H1 (cell line): ENCODE results near the gene CSGALNACT2. TPM values are rescaled to one million over a fixed set of nuclear protein-coding genes. Genes with fewer than 3 reads are reported as not detected.

Source experiments
- CTCF ChIA-PET: fragments of 300-600 bp; sonication (Branson Sonifier 250); formaldehyde crosslinking; loops from one replicate; lab custom pipeline; 2021; ENCODE audit not compliant: partially characterized antibody; lab: Charles Lee
- POLR2A ChIA-PET: fragments of 300-600 bp; sonication (Branson Sonifier 250); formaldehyde crosslinking; loops from one replicate; lab custom pipeline; 2021; ENCODE audit warnings: inconsistent platforms; ENCODE audit not compliant: partially characterized antibody; lab: Charles Lee
- DNase-seq, 2 experiments: peaks; one replicate each; pipeline versions ENCODE4 v3.0.0 to v3.0.0-alpha.2; 2010 to 2022; ENCODE audit warnings: low spot score in 2 of 2, low read depth in 1 of 2, mixed read lengths in 1 of 2
- FAIRE-seq: peaks from 2 replicates; lab custom pipeline; 2011; peaks lifted over from hg19 to GRCh38; lab: Jason Lieb, UNC
- H2AFZ ChIP-seq: 2 replicates; pipeline ENCODE4 v1.8.1; 2012; ENCODE audit warnings: low read length, inconsistent platforms
- H2AK5ac ChIP-seq: 2 replicates; pipeline ENCODE4 v1.6.1; 2013; ENCODE audit warnings: low read depth, low read length
- H2BK120ac ChIP-seq: replicated peaks from 2 replicates; pipeline ENCODE3; 2013; ENCODE audit warnings: low read depth, low read length, inconsistent platforms
- H2BK12ac ChIP-seq: 2 replicates; pipeline ENCODE4 v1.6.1; 2013; ENCODE audit warnings: low read depth, low read length
- H2BK15ac ChIP-seq: 2 replicates; pipeline ENCODE4 v1.6.1; 2013; ENCODE audit warnings: low read length
- H2BK20ac ChIP-seq: 2 replicates; pipeline ENCODE4 v1.6.1; 2013; ENCODE audit warnings: low read length
- H2BK5ac ChIP-seq: 2 replicates; pipeline ENCODE4 v1.6.1; 2013; ENCODE audit warnings: low read depth, low read length
- H3K14ac ChIP-seq: 2 replicates; pipeline ENCODE4 v1.6.1; 2013; ENCODE audit warnings: inconsistent platforms; ENCODE audit not compliant: insufficient read length
- H3K18ac ChIP-seq: 2 replicates; pipeline ENCODE4 v1.6.1; 2013; ENCODE audit warnings: low read length; ENCODE audit errors: extremely low read depth
- H3K23ac ChIP-seq: 2 replicates; pipeline ENCODE4 v1.6.1; 2013; ENCODE audit warnings: inconsistent platforms; ENCODE audit not compliant: insufficient read length
- H3K23me2 ChIP-seq: 2 replicates; pipeline ENCODE4 v1.6.1; 2013; ENCODE audit warnings: low read depth, low read length
- H3K27ac ChIP-seq: 2 replicates; pipeline ENCODE4 v1.6.1; 2011; ENCODE audit warnings: low read depth, low read length, inconsistent platforms
- H3K27me3 ChIP-seq, 4 experiments: replicated peaks in 1 of 4; 1 replicate in 1 of 4; 2 replicates in 3 of 4; pipeline versions ENCODE4 v1.6.1 to v1.8.1; 2011 to 2013; ENCODE audit warnings: low read length in 3 of 4, mild to moderate bottlenecking in 3 of 4, inconsistent platforms in 2 of 4, mixed read lengths in 2 of 4, moderate library complexity in 1 of 4; ENCODE audit not compliant: control insufficient read depth in 3 of 4, insufficient read depth in 3 of 4; ENCODE audit errors: extremely low read depth in 1 of 4
- H3K36me3 ChIP-seq, 4 experiments: 2 replicates each; pipeline versions ENCODE4 v1.6.1 to v1.8.1; 2011 to 2013; ENCODE audit warnings: mild to moderate bottlenecking in 4 of 4, low read length in 3 of 4, moderate library complexity in 2 of 4, control low read depth in 1 of 4, inconsistent platforms in 1 of 4; ENCODE audit not compliant: insufficient read depth in 4 of 4, control insufficient read depth in 2 of 4
- H3K4ac ChIP-seq: replicated peaks from 2 replicates; pipeline ENCODE3; 2013; ENCODE audit warnings: low read length, low read depth, mixed read lengths, inconsistent platforms; ENCODE audit not compliant: insufficient read length
- H3K4me1 ChIP-seq, 4 experiments: replicated peaks in 1 of 4; 1 replicate in 1 of 4; 2 replicates in 3 of 4; pipeline versions ENCODE4 v1.6.1 to v1.8.1; 2011 to 2013; ENCODE audit warnings: low read length in 3 of 4, inconsistent platforms in 2 of 4, mixed read lengths in 1 of 4; ENCODE audit not compliant: insufficient read depth in 4 of 4, control insufficient read depth in 3 of 4
- H3K4me2 ChIP-seq, 2 experiments: 2 replicates each; pipeline versions ENCODE4 v1.6.1 to v1.8.1; 2011 to 2013; ENCODE audit warnings: low read depth in 2 of 2, low read length in 2 of 2, control low read depth in 1 of 2, inconsistent platforms in 1 of 2, mild to moderate bottlenecking in 1 of 2; ENCODE audit not compliant: insufficient read depth in 1 of 2
- H3K4me3 ChIP-seq, 4 experiments: fragments of 200-600, 300-600 bp in 1 of 4; sonication (generic), shearing (Covaris generic), sonication (Bioruptor Twin) in 1 of 4; 2 replicates each; pipeline versions ENCODE4 v1.5.1 to v1.8.1; 2011 to 2016; ENCODE audit warnings: low read length in 4 of 4, low read depth in 3 of 4, control low read depth in 2 of 4, inconsistent platforms in 2 of 4, mild to moderate bottlenecking in 2 of 4, mixed read lengths in 1 of 4, moderate library complexity in 1 of 4; ENCODE audit not compliant: insufficient read depth in 2 of 4; ENCODE audit errors: extremely low read depth in 1 of 4
- H3K56ac ChIP-seq: replicated peaks from 2 replicates; pipeline ENCODE3; 2013; ENCODE audit warnings: low read depth, mild to moderate bottlenecking, mixed read lengths, low read length, inconsistent platforms; ENCODE audit not compliant: insufficient read length
- H3K79me1 ChIP-seq: 2 replicates; pipeline ENCODE4 v1.6.1; 2013; ENCODE audit warnings: low read depth, low read length, control low read depth
- H3K79me2 ChIP-seq, 2 experiments: 2 replicates each; pipeline versions ENCODE4 v1.6.1 to v1.8.1; 2012 to 2013; ENCODE audit warnings: low read length in 2 of 2, mild to moderate bottlenecking in 2 of 2, inconsistent platforms in 1 of 2; ENCODE audit not compliant: insufficient read depth in 2 of 2, control insufficient read depth in 1 of 2
- H3K9ac ChIP-seq, 4 experiments: replicated peaks in 1 of 4; 1 replicate in 1 of 4; 2 replicates in 3 of 4; pipeline versions ENCODE4 v1.6.1 to v1.8.1; 2011 to 2013; ENCODE audit warnings: low read depth in 3 of 4, low read length in 3 of 4, control low read depth in 2 of 4, mild to moderate bottlenecking in 2 of 4, moderate library complexity in 2 of 4, inconsistent platforms in 1 of 4; ENCODE audit errors: extremely low read depth in 1 of 4
- H3K9me3 ChIP-seq, 2 experiments: 2 replicates each; pipeline versions ENCODE4 v1.6.1 to v1.8.1; 2012 to 2013; ENCODE audit warnings: mild to moderate bottlenecking in 2 of 2, moderate library complexity in 2 of 2, control low read depth in 1 of 2, inconsistent platforms in 1 of 2, low read depth in 1 of 2, low read length in 1 of 2, mixed read lengths in 1 of 2; ENCODE audit not compliant: insufficient read depth in 2 of 2
- H4K20me1 ChIP-seq, 2 experiments: replicated peaks in 1 of 2; 2 replicates each; pipeline versions ENCODE3 to v1.8.1; 2011 to 2013; ENCODE audit warnings: inconsistent platforms in 2 of 2, low read length in 2 of 2, mild to moderate bottlenecking in 1 of 2; ENCODE audit not compliant: insufficient read depth in 2 of 2, control insufficient read depth in 1 of 2
- H4K5ac ChIP-seq: 2 replicates; pipeline ENCODE4 v1.6.1; 2013; ENCODE audit warnings: low read length, low read depth, mixed read lengths, inconsistent platforms; ENCODE audit not compliant: insufficient read length
- H4K8ac ChIP-seq: 2 replicates; pipeline ENCODE4 v1.8.0; 2013; ENCODE audit warnings: mild to moderate bottlenecking, moderate library complexity, low read length, inconsistent platforms; ENCODE audit not compliant: insufficient read depth; ENCODE audit errors: extremely low read depth
- H4K91ac ChIP-seq: replicated peaks from 2 replicates; pipeline ENCODE3; 2013; ENCODE audit warnings: low read length, mixed read lengths, inconsistent platforms; ENCODE audit not compliant: insufficient read length
- HDAC2 ChIP-seq, 2 experiments: fragments of 300-600 bp in 1 of 2; sonication (generic) in 1 of 2; IDR thresholded peaks; 2 replicates each; pipeline ENCODE4 v1.6.1; 2011 to 2012; ENCODE audit warnings: low read depth in 2 of 2, low read length in 2 of 2, mild to moderate bottlenecking in 2 of 2, moderate library complexity in 2 of 2, borderline replicate concordance in 1 of 2, inconsistent platforms in 1 of 2
- KDM1A ChIP-seq: fragments of 200-600, 300-600 bp; sonication (generic); IDR thresholded peaks from 2 replicates; pipeline ENCODE4 v1.7.1; 2016; ENCODE audit warnings: mild to moderate bottlenecking, low read length, borderline replicate concordance
- PHF8 ChIP-seq: fragments of 200-600 bp; sonication (generic); conservative IDR thresholded peaks from 2 replicates; pipeline ENCODE4 v1.7.1; 2012; ENCODE audit warnings: low read depth, mild to moderate bottlenecking, inconsistent platforms, low read length, moderate library complexity
- POU5F1 ChIP-seq: IDR thresholded peaks from 2 replicates; pipeline ENCODE4 v1.6.1; 2011; ENCODE audit warnings: low read depth, mild to moderate bottlenecking, low read length, moderate library complexity
- RAD21 ChIP-seq, 2 experiments: IDR thresholded peaks in 1 of 2; conservative IDR thresholded peaks in 1 of 2; 2 replicates each; pipeline ENCODE4 v1.6.1; 2011; ENCODE audit warnings: low read depth in 2 of 2, low read length in 2 of 2, improper control_type of control experiment in 1 of 2, inconsistent platforms in 1 of 2, mild to moderate bottlenecking in 1 of 2, moderate library complexity in 1 of 2
- WGBS, 2 experiments: shearing (Covaris generic) in 1 of 2; methylation state at CpG; one replicate each; pipeline versions ENCODE4 v1.1.6 to v1.1.7; 2013 to 2015; ENCODE audit warnings: low lambda C conversion rate in 2 of 2, mixed read lengths in 2 of 2, inconsistent platforms in 1 of 2, low coverage in 1 of 2, missing lambda C conversion rate in 1 of 2; ENCODE audit not compliant: insufficient replicate concordance in 2 of 2, insufficient coverage in 1 of 2, insufficient read length in 1 of 2; ENCODE audit errors: extremely low coverage in 1 of 2, missing lambda C conversion rate in 1 of 2; 5-methylcytosine and 5-hydroxymethylcytosine counted together
- polyA plus RNA-seq, 7 experiments: library from polyadenylated mRNA; depleted of rRNA in 3 of 7; stranded (reverse) in 5 of 7; unstranded in 2 of 7; fragments of >200 nt in 5 of 7; fragments of 200-250 nt in 2 of 7; gene quantifications; 1 replicate in 5 of 7; 2 replicates in 1 of 7; 4 replicates in 1 of 7; pipeline versions ENCODE4 v1.2.1 to v1.2.3, GENCODE V29; 2011 to 2013; ENCODE audit warnings: missing spikeins in 2 of 7, mixed read lengths in 2 of 7
- total RNA-seq: library from RNA; stranded (reverse); fragmentation: NEBNext Ultra II Directional; extraction: Animal tissue kit (Norgen Biotek cat#: 25700); gene quantifications from 2 replicates; pipeline ENCODE4 v1.2.1, GENCODE V29; 2021
- TF ChIP-seq, protein P1 (sequence below), 3 experiments: IDR thresholded peaks; 1 replicate in 2 of 3; 2 replicates in 1 of 3; pipeline versions ENCODE4 v1.5.1 to v1.6.1; 2011; ENCODE audit warnings: low read length in 3 of 3, mild to moderate bottlenecking in 3 of 3, inconsistent platforms in 2 of 3, low read depth in 1 of 3, moderate library complexity in 1 of 3; ENCODE audit not compliant: insufficient read depth in 1 of 3; ENCODE audit errors: control extremely low read depth in 1 of 3
- TF ChIP-seq, protein P2 (sequence below): IDR thresholded peaks from 2 replicates; pipeline ENCODE4 v1.6.1; 2012; ENCODE audit warnings: inconsistent platforms

Gene CSGALNACT2
- total and polyA plus RNA-seq, 2 of the 8 experiments (the other 6 are each of a cell fraction or from before 2014, with no cell fraction given): 2.6 to 5.3 TPM

DNA sequence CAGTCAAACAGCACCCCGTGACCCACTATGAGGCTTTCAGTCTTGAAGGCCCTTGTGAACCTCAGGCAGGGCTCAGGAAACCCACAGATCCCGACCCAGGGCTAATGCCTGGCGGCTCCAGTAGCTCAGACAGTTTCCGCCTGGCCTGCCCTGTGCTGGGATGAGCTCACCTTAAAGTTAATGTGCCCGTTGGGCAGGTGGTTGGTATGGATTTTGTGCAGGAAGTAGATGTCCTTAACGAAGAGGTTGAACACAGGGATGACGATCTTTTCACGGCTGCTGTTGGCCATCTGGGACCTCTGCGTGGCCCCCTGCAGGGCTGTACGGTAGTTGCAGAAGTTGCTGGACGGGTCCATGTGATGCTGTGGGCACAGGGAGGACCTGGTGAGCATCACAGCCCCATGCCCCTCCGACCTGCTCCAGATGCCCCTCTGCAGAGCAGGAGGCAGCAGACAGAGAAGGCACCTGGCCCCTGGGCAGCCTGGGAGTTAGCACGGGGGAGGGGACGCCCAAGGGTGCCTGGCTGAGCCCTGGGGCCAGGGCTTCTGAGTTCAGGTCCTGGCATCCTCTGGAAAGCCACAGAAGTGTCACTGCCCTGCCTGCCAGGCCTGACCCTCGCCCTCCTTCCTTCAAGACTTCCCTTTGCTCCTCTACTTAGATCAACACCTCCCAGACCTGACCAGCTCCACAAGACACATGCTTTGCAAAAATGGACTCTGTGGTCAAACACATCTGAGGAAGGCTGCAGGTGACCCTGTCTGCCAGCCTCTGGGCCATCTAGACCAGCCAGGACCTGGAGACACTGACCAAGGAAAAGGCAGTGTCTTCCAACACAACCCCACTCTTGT is 59.8 kb downstream of the CSGALNACT2 start:
- FAIRE-seq (no peak), DNase-seq (peak in 1 of 2 experiments; percentile 53)
- Histone ChIP-seq H2BK120ac (no peak overlapping the region), H3K79me2 (no peaks in the 10 kb centered on the region; a peak in 1 of 4 replicates), H2AFZ (no peak overlapping the region), H3K9ac (no peak overlapping the region), H3K14ac (no peak overlapping the region), H2BK12ac (no peak overlapping the region), H3K79me1 (no peaks in the 10 kb centered on the region), H2BK15ac (no peak overlapping the region), H3K23me2 (no peaks in the 10 kb centered on the region; the same call in 1 of the 2 replicates), H3K4ac (no peak overlapping the region), H3K23ac (no peak overlapping the region), H3K27ac (no peak overlapping the region), H3K4me2 (no peak overlapping the region), H3K18ac (no peak overlapping the region), H3K56ac (no peak overlapping the region), H2AK5ac (no peak overlapping the region), H4K5ac (no peak overlapping the region), H2BK5ac (no peak overlapping the region), H3K9me3 (no peaks in the 10 kb centered on the region), H3K4me3 (no peak overlapping the region), H3K27me3 (no peaks in the 10 kb centered on the region), H3K36me3 (peaks cover 8 to 30% (median 26%) of the 10 kb centered on the region in 4 experiments), H4K91ac (no peak overlapping the region), H4K20me1 (peaks cover 1 to 21% of the 10 kb centered on the region in 2 experiments), H3K4me1 (peaks cover 0 to 3% (median 0%) of the 10 kb centered on the region in 4 experiments; a peak in 2 of 7 replicates), H2BK20ac (no peak overlapping the region), H4K8ac (peak overlapping the region; percentile 29)
- POLR2A ChIA-PET: no interaction called here
- WGBS, 2 experiments: 89% methylated on average over 15 of the region's 15 CpGs; no CpG with 5 or more reads in 1 of the 2 experiments
- CTCF ChIA-PET: interaction anchor here (0.8 to 1.2 kb wide), 9 partner anchors 11 to 151 kb away, joined by 3 to 4 read pairs (median 3); no protein-coding TSS in a partner anchor
- no peak for TF ChIP-seq HDAC2 (IDR thresholded peaks at IDR 0.05; ENCODE audit: borderline replicate concordance in 1 of 2, low read depth in 2 of 2, low read length in 2 of 2)
- TF ChIP-seq KDM1A: no peak
- TF ChIP-seq, protein P1, sequence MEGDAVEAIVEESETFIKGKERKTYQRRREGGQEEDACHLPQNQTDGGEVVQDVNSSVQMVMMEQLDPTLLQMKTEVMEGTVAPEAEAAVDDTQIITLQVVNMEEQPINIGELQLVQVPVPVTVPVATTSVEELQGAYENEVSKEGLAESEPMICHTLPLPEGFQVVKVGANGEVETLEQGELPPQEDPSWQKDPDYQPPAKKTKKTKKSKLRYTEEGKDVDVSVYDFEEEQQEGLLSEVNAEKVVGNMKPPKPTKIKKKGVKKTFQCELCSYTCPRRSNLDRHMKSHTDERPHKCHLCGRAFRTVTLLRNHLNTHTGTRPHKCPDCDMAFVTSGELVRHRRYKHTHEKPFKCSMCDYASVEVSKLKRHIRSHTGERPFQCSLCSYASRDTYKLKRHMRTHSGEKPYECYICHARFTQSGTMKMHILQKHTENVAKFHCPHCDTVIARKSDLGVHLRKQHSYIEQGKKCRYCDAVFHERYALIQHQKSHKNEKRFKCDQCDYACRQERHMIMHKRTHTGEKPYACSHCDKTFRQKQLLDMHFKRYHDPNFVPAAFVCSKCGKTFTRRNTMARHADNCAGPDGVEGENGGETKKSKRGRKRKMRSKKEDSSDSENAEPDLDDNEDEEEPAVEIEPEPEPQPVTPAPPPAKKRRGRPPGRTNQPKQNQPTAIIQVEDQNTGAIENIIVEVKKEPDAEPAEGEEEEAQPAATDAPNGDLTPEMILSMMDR (IDR thresholded peaks at IDR 0.05; ENCODE audit: control extremely low read depth in 1 of 3, insufficient read depth in 1 of 3, low read depth in 1 of 3, low read length in 3 of 3): peak in 2 of 3 experiments; percentile 26 to 58; a peak in 2 of 4 replicates
- no peak for TF ChIP-seq PHF8
- TF ChIP-seq, protein P2, sequence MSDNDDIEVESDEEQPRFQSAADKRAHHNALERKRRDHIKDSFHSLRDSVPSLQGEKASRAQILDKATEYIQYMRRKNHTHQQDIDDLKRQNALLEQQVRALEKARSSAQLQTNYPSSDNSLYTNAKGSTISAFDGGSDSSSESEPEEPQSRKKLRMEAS: no peak
- TF ChIP-seq RAD21 (IDR thresholded peaks at IDR 0.05 in 1 of 2, conservative IDR thresholded peaks at IDR 0.05 in 1 of 2; ENCODE audit: low read depth in 2 of 2, low read length in 2 of 2): peak; percentile 31 to 36; a peak in 3 of 4 replicates
- TF ChIP-seq POU5F1: no peak
